NCI-H2227 treated with DMSO at 0.1 percent for 48 hours (cell line): ENCODE results near the gene TRIM62.

Experiments
- DNase-seq: peaks from one replicate; lab custom pipeline; 2025; lab: John Stamatoyannopoulos, UW

Gene TRIM62

DNA sequence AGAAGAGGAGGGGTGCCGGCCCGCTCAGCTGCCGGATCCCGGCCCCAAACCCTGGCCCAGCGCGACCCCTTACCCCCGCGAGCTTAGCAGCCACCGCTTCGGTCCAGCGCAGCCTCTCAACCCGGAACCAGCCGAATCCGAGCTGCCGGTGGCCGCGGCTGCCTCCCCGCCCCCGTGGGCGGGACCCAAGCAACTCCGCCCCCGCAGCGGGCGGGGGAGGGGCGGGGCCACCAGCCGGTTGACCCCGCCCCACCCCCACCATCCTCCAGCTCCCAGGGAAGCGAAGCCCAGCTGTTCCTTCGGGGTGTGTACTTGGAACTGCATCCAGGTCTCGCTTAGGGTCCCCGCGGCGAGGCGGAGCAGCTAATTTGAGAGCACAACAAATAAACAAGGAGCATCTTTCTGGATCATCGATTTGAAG lies at the start of gene TRIM62:
Gene TRIM62 (minus strand): TSS at position 123 of the 421 bp plus-strand sequence. CDS start 611 bp downstream, outside the sequence.
- peak; percentile 76 for DNase-seq

DNA sequence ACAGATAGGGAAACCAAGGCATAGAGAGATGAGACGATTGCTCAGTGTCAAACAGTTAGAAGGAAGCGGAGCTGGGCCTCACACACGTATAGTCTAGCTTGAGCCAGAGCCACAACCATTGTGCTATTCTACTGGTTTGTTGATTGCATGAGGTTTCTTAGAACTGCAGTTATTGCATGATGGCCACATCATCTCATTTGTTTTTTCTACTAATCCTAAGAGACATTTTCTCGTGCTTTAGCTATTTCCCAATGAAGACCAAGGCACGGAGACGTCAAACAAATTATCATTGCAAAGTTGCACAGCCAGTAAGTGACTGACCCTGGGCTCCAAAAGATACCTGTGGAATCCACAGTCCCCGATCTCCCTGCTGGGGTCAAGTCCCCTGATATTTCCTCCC lies 49.3 kb upstream of the TRIM62 start:
- DNase-seq: no peak

DNA sequence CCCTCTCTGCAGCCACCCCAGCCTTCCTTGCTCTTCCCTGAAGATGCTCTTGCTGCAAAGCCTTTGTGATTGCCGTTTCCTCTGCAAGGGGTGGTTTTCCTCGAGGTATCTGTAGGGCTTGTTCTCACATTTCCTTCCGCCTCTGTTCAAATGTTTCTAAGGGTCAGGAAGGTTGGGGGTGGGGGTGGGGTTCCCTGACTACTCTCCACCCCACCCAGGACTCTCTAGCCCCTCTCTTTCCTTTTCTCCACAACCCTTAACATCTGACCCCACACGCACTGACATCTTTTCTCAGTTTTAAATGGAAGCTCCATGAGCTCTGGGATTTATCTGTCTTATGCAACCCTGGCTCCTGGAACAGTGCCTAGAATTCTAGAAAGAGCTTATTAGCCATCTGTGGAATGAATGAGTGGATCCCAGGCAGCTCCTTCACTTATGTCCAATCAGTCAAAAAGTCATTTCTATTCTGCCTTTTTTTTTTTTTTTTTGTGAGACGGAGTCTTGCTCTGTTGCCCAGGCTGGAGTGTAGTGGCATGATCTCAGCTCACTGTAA lies 47.2 kb upstream of the TRIM62 start:
- no peak for DNase-seq

DNA sequence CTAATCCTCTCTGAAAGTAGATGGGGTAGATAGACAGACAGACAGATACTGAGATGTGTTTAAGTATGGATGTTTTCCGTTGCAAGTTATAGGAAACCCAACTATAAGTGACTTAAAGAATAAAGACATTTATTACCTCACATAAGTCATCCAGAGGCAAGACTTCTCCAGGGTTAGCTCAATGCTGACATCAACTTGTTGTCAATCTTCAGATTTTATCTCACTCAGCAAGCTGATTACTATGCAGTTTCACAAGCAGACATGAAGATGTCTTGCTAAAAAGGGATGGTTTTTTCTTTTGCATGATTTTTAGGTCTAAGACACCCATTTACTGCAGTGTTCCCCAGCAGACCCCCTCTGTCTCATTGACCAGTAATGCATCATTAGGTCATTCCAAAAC lies 43.7 kb upstream of the TRIM62 start:
- no peak for DNase-seq

DNA sequence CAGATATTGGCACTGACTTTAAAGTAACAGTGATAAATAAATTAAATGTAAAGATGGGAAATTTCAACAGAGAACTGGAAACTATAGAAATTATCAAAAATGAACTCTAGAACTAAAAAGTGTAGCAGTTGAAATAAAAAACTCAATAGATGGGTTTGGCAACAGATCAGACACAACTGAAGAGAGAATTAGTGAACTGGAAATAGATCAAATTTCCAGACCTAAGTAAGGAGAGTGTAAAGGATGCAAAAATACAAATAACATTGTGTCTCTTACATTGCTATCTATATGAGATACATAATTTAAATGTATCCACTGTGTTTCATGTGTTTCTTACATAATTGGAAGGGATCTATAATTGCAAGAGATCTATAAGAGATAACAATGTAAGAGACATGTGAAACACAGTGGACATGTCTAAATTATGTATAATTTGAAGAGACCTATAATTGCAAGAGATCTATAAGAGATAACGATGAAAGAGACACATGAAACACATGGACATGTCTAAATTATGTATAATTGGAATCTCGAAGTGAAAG lies 42.4 kb upstream of the TRIM62 start:
- no peak for DNase-seq

DNA sequence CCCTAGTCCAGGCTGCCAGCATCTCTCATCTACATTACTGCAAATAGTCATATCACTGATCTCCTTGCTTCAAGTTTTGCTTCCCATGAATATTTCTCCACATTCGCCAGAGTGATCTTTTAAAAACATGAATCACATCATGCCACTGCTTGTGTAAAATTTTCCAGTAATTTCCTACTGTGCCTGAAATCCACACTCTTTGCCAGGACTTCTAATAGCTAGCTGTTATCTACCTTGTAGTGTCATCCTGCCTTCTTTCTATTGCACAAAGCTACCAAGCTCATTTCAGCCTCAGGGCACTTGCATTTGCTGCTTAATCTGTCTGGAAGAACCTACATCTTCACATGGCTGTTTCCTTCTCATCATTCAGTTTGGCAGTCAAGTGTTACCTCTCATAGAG lies 40.5 kb upstream of the TRIM62 start:
- no peak for DNase-seq

DNA sequence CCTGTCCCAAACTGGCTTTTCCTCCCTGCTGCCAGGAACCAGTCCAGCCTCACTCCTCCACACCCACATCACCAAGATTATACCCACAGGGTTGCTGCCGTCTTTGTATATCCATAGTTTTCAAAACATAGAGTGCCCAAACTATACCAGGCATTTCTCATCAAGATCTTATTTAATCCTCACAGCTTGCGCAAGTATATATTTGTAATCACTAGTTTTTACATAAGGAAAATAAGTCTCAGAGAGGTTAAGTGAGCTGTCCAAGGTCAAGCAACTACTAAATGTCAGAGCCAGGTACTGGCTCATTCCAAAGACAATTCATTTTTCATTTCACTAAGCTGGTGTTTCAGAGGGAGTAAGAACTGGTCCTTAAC lies 39.5 kb upstream of the TRIM62 start:
- DNase-seq: no peak

DNA sequence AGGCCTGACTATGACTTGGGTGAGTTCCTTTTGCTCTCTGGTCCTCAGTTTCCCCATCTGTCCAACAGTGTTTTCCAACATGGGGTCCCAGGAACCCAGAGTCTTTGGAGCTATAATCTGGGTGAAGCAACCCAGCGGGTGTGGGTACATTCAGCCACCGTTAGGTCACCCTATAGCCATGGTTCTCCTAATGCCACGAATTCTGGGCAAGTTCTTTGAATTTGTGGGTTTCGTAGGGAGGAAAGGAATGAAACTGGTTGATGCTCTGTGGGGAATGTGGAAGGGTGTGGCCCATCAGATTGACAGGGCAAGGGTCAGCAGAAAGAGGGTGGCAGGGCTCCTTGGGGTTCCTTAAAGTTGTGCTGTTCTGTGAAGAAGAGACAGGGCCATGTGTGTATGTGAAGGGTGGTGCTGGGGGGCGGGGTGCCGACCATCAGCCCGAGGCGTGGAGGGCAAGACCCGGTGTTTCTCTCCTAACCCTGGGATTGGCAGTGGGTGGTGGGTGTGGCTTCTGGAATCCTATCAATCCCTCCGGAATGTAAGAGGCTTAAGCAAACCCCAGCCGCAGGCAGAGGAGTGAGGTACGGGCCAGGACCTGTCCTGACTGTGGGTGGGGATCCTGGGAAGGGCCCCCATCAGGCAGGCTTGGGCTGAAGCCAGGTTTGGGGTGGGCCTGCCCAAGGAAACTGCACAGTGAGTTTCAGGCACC lies 39.0 kb upstream of the TRIM62 start:
- DNase-seq: no peak

DNA sequence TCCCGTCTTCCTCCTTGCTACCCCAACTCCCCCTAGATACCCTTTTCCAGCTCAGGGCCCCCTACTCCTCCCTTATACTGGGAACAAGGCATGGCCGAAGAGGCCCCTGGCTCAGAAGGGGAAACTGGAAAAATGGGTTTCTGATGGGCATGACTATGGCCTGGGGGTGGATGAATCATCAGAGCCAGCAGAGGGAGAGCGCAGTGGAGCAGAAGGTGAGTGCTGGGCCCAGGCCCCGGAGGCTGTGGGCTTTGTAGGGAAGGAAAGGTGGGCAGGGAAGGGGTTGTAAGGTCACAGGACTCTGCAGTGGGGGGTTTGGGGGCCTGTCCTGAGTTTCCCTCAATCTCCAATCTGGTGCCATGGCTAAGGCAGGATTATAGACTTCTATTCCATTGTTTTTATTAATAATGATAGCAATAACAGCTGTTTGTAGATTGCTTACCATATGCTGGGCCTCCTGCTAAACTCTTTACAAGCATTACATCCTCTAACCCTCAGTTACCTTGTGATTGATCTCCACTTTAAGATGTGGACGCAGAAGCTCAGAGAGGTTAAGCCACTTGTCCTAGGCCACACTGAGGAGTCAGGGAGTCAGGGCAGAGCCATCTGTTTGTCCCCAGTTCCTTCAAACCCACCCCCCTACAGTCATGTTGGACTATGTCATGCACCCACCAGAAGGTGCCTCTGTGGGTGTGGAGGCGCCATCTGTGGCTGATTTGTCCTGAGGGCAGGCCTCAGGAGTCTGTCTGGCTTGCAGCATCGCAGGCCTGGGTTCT lies 38.2 kb upstream of the TRIM62 start:
- DNase-seq: no peak

DNA sequence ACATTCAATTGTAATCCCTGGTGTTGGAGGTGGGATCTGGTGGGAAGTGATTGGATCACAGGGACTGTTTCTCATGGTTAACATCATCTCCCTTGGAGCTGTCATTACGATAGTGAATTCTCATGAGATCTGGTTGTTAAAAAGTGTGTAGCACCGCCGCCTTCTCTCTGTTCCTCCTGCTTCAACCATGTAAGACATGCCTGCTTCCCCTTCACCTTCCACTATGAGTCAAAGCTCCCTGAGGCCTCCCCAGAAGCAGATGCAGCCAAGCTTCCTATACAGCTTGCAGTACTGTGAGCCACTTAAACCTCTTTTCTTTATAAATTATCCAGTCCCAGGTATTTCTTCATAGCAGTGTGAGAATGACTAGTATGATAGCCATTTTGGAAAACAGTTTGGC lies 30.1 kb upstream of the TRIM62 start:
- no peak for DNase-seq

DNA sequence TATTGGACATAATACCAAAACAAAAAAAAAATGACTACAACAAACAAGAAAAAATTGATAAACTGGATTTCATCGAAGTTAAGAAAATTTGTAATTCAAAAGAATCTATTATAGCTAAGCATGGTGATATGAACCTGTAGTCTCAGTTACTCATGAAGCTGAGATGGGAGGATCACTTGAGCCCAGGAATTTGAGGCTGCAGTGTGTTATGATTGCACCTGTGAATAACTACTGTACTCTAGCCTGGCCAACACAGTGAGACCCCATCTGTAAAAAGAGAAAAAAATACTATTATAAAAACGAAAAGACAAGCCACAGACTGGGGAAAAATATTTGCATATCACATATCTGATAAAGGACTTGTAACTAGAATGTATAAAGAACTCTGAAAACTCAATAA lies 24.5 kb upstream of the TRIM62 start:
- no peak for DNase-seq

DNA sequence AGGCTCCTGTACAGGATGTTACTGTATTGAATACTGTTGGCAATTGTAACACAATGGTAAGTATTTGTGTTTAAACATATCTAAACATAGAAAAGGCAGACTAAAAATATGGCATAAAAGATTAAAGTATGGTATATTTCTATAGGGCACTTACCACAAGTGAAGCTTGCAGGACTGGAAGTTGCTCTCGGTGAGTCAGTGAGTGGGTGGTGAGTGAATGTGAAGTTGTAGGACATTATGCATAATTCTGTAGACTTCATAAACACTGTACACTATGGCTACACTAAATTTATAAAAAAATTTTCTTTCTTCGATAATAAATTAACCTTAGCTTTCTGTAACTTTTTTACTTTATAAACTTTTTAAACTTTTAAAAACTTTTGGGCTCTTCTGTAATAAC lies 13.7 kb upstream of the TRIM62 start:
- no peak for DNase-seq

DNA sequence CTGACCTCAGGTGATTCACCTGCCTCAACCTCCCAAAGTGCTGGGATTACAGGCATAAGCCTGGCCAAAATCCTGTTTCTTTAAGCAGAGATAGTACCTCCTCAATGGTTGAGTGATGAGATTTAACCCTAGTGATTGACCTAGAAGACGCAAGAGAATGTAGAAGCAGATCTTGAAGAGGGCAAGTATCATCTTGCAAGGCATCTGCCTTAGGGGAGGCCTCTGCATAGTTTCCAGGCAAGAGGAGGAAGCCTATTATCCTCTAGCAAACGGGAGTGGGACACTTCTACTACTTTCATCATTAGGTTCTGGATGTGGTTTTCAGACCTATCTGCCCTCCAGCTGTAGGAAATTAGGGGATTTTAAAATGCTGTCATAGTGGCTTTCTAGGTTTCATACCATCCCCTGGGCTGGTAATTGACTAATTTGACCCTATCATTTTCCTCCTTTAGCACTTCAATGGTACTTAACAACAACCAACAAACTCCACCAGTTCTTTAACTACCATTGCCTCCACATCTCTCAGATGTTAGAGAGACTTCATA lies 10.0 kb upstream of the TRIM62 start:
- DNase-seq: no peak

DNA sequence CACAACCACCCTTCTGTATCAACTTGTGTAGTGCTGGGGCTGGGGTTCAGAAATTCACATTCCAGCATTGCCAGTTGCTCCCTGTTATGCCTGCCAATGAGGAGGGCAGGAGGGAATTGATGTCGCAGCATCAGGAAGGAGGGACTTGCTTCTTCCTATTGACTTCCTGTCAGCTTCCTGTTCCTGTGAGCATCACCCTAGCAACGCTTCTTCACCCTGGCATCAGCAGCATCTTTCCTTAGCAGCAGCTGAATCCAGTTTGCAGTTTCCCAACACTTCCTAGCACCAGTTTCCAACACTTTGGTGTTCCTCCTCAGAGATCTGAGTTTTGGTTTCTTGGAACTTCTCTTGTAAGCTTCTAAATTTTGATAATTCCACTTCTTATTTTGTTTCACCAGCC lies 8.9 kb upstream of the TRIM62 start:
- DNase-seq: no peak

DNA sequence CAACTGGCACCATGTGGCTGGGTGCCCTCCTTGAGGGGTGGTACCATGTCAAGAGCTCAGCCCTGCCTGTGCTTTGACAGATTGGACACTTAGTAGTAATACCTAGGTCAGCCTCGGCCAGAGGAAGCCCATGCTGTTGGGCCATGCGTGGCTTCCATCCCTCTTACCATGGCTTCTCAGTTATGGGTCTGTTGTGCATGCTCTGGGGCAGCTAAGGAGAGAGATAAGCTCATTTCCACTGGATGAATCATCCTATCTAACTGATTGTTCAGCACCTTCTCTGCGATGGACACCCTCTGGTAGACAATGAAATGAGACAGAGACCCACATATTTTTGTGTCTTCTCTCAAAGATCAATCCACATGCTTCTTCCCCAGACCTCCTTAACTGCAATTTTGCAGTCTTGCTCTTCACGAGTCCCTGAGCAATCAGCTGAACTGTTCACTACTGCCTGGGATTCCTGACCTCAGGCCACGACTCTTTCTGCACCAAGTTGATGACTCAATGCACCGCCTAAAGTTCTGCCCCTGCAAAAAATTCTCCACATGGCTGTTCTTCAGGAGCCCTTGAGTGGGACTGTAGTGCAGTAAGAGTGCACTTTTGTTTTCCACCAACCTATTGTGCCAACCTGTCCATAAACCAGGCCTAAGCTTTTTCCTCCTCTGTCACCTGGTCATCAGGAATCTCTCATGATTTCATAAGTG lies 6.9 kb upstream of the TRIM62 start:
- DNase-seq: no peak

DNA sequence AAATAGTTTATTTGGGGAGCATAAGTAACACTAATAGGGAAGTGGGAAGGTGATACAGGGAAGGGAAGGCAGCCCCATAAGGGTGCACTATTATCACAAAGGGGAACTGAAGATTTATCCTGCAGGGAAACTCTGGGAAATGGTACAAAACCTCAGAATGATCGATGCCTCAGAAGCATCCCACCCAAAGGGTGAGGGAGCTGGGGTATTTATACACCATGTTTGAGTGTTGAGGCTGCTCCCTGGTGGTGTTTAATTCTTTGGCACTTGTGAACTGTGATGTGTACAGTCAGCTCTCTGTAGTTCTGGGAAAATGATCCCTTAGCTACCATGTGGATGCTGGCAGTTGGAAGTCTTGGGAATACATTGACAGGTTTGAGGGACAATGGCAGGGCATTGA lies 5.1 kb upstream of the TRIM62 start:
- DNase-seq: no peak

DNA sequence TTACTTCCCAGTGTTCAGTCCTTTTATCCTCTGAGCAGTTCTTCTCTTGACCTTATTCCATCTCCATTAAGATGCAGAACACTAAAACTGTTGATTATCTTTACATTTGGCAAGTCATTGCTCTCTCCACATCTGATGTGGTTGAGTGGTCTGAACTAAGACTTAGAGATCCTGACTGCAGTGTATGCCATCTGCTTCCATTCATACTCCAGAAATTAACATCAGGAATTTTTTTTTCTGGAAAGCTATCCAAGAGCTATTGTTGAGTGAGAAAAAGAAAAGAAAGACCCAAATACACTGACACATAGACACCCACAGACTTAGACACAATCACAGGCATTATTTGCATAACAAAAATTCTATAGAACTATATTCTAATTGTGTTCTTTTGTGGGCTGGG lies 3.7 kb upstream of the TRIM62 start:
- DNase-seq: no peak

DNA sequence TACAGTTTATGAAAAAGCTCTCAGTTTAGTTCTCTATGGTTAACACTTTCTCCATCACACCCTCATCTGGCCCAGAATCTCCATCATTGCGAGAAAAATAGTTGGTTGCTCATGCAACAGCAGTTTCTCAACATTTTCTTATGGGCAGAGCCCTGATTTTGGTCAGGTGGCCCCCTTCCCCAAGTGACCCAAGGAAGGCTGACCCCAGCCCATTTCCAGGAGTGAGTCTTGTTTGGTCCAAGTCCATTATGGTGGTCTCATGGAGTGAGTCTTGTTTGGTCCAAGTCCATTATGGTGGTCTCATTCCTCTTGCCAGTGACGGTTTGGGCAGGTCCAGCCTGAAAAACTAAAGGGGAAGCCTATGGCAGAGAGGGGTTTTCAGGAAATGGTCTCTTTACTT lies 1.5 kb upstream of the TRIM62 start:
- no peak for DNase-seq

DNA sequence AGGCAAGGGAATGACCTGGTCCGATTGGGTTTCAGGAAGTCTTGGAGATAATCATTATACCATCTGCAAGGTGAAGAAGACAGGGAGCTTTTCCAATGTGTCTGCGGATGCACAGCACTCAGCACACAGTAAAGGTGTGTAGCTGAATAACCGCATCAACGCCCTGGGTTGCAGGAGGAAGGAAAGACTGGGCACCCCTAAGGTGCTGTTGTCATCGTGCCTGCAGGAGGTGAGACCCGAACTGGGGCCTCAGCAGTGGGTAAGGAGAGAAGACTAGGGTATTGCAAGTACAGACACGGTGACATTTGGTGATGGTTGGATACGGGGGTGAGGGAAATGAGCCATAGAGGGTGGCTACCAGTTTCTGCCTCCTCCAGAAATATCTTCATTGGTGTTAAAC lies 1.1 kb upstream of the TRIM62 start:
- no peak for DNase-seq

DNA sequence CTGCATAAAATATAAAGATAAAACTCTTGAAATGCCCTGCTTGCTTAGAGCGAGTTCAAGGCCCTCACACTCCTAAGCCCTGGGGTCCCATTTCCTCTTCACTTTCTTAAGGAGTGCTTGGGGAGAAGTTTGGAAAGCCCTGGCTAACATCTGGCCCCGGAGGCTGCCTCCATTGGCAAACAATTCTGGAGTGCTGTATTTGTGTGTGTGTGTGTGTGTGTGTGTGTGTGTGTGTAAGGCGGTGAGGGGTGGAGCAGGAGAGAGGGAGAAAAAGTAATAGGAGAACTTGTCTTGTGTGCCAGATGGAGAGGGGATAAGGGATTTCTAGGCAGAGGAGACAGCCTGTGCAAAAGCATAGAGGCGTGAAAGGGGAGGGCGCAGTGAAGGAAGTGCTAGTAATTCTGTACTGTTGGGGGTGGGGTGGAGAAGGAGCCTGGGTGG lies 578 bp upstream of the TRIM62 start:
- DNase-seq: peak; percentile 71

DNA sequence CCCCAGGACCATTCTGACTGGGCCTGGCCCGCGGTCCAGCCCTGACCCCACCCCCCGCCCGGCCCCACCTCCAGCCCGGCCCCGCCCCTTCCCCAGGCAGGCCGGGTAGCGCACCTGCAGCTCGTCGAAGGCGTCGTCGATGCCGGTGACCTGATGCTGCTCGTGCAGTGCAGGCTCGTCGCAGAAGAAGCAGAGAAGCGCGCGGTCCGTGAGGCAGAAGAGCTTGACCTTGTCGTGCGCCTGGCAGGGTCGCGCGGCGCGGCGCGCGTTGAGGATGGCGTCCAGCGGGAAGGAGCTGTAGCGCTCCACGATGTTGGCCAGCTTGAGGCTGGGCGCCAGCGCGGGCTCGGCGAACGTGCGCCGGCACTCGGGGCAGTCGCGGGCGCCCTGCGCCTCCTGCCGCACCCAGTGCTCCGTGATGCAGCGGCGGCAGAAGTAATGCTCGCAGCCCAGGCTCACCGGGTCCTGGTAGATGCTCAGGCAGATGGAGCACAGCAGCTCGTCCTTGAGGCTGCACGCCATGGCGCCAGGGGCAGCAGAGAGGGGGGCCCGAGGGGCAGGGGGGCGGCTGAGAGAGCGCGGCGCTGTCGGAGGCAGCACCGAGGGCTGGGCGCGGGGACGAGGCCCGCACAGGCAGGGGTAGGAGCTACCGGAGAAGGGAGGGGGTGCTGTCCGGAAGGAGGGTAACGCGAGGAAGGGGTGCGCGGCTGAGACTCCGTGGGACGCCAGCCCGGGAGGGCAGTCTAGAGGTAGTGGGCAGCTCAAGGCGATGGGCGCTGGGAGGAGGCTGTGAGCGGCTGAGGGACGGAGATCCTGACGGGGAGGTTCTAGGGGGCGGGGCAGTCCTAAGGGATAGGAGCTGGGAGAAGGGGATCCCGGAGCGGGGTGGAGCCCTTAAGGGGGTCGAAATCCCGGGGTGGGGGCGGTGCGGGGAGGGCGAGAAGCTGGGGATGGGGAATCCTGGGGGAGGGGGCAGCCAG lies 642 bp downstream of the TRIM62 start:
- DNase-seq: peak; percentile 68
